ENCODE data around the gene RXRB. TPM values are rescaled to one million over a fixed set of nuclear protein-coding genes. Genes with fewer than 3 reads are reported as not detected.

The RXRB gene
- total RNA-seq, 1 donor from 2014 or later, result 18.7 TPM

DNA sequence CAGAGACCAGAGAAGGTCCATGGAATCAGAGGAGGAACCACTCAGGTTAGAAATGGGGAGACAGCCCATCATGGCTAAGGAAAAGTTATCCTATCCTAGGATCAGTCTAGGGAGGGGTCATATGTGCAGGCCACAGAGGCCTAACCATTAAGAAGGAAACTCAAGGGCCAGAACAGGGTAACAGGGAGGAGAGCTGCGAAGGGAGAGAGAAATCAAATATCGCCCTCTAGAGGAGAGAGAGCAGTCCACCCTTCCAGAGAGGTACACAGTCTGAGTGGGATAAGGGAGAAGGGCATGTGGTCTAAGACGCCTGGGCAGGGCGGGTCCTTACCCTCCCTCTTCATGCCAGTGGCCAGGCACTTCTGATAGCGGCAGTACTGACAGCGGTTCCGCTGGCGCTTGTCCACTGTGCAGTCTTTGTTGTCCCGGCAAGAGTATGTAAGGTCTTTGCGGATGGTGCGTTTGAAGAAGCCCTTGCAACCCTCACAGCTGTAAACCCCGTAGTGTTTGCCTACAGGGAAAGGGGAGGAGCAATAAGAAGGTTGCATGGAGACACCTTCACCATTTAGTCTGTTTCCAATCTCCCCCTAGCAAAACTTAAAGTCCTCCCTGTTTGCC lies 2.9 kb downstream of the RXRB start:
- DNase-seq (ENCODE audit: low read depth in 2 of 2), result peak in 1 of 2 donors; percentile 69

- no peak for DNase-seq (ENCODE audit: low read depth in 2 of 2)
Observed at GRCh38 chr6:33195304-33196165, 4.9 kb downstream of the RXRB start.

DNA sequence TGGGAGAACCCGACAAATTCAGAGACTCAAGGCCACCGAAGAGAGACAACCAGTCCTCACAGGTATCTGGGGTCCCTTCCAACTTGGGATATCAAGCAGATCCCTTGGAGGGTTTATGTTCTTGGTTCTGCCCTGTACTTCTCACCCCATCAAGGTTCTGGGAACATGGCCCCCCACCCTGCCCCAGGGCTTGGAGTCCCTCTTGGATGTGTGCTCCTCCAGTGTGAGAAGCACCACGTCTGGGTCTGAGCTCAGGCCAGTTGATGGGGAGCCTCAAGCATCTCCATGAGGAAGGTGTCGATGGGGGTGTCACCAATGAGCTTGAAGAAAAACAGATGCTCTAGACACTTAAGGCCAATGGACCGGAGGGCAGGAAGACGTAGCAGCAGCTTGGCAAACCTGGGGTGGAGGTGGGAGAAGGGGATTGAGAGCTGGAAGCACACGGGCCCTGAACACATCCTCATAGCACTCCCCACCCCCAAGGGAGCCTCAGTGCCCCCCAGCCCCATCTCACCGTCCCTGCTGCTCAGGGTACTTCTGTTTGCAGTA lies 6.0 kb downstream of the RXRB start:
- no peak for DNase-seq (ENCODE audit: low read depth in 2 of 2)

- DNase-seq (ENCODE audit: low read depth in 2 of 2), result no peak
Observed at GRCh38 chr6:33193619-33194018, 6.8 kb downstream of the RXRB start.

DNA sequence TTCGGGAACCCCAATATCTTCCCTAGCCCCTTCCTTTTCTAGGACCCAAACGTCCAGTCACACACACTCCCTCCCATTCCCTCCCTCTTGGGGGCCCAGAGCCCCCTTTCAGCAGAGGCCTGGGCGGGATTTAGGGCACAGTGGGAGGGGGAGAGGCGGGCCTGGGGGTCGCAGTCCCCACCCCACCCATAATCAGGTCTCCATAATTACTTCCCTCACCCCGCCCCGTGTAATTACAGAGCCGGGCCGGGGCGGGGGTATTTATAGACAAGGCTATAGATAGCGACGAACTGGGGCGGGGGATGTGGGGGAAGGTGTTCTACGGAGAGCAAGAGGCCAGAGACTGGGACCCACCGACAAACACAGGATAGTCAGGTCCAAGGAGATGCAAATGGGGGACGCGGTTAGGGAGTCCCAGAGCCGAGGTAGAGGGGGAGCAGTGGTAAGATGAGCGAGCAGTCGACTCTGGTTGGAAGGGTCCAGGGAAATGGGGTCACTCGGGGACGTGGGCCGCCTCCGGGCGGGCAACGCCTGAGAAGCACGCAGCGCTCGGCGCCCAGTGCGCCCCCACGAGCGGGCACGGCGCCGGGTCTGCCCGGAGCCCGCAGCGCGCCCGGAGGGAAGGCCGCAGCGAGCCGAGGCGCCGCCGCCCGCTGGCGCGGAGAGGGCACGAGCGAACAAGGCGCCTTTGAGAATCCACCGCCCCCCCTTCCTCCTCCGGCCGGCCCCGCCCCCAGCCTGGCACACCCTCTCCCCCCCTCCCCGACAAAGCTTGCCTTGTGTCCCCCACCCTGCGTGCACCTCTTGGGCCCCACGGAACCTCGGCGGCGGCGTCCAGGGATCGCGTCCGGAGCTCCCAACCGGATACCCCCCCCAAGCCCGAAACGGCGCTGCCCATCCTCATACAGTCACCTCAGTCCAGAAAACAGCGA lies 7.5 kb downstream of the RXRB start:
- DNase-seq (ENCODE audit: low read depth in 2 of 2), result peak in 1 of 2 donors; percentile 19

DNA sequence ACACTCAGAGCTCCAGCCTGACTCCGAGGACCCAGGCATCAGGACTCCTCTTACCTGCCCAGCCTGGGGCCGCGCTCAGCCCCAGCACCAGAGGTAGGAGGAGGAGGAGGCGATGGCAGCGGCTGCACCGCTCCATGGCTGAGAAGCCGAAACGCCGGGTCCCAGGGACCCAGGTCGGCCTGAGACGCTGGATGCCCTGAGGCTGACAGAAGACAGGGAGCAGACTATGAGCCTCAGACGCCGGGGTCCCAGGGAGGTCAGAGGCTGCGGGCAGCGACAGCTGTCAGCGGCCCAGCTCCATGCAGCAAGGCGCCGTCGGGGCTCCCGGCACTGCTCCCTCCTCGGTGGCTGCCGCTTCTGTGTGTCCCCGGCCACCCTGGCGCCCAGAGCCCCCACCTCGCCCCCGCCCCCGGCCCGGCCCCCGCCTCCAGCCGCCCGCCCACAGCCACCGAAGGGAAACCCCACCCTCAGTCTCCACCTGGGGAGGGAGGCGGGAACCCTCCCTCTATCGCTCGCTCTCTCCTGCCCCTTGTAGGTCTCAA lies 8.3 kb downstream of the RXRB start, which contains the start of gene COL11A2:
COL11A2 (minus strand) TSS at position 363 of the 542 bp plus-strand sequence; CDS start at position 136, 227 bp downstream.
- DNase-seq (ENCODE audit: low read depth in 2 of 2), result no peak

DNA sequence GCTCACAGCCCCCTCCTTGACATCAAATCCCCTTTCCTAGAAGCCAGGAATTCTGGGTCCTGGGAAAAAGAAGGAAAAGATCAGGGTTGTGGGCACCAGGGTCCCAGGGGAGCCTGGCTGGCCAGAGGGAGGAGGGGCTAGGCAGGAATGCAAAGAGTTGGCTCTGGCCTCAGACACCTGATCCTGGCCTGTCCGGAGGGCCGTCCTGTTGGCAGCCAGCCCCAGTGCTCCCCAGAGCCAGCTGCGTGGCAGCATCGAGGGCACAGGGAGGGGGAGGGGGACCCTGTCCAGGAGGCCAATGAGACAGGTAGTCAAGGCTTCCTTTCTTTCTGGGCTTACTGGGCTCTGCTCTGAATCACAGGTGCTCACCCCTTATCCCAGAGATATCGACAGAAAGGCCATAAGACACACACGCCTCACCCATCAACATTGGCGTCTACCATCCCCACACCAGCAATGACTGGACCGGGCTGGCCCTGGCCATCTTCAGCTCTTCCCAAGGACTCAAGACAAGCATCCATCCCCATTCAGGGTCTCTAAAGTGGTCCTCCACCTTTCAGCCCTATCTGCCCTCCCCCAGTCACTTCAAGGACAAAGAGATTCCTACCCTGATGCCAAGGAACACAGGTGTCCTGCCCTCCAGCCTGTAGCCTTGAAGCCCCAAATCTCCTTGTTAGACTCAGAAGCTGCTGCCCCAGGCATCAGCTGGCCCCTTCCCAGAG lies 8.9 kb downstream of the RXRB start:
- peak in 1 of 2 donors; percentile 18 for DNase-seq (ENCODE audit: low read depth in 2 of 2)

DNA sequence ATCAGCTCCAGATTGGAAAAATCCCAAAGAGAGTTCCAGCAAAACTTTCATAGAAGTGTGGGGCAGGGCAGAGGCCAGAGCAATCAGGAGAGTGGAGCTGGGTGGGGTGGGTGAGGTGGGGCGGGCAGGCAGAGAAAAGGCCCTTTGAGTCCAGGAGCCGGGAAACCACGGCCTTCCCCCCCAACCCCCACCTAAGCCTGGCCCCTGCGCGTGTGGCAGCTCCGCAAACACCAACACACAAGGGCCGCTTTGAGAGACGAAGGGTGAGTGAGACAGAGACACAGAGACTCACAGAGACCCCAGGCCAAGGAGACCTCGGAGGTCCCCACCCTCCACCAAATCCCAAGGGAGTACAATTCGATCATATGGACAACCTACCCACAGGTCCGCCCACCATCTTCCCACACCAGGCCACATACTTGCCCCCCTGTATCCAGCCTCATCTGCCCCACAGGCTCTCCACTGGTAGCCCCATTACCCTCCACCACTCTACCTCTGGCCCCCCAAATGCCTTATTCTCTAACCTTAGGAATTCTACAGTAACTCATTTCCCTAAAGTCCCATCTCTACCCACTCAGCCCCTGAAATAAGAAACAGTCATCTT lies 9.9 kb downstream of the RXRB start:
- DNase-seq (ENCODE audit: low read depth in 2 of 2), result no peak

DNA sequence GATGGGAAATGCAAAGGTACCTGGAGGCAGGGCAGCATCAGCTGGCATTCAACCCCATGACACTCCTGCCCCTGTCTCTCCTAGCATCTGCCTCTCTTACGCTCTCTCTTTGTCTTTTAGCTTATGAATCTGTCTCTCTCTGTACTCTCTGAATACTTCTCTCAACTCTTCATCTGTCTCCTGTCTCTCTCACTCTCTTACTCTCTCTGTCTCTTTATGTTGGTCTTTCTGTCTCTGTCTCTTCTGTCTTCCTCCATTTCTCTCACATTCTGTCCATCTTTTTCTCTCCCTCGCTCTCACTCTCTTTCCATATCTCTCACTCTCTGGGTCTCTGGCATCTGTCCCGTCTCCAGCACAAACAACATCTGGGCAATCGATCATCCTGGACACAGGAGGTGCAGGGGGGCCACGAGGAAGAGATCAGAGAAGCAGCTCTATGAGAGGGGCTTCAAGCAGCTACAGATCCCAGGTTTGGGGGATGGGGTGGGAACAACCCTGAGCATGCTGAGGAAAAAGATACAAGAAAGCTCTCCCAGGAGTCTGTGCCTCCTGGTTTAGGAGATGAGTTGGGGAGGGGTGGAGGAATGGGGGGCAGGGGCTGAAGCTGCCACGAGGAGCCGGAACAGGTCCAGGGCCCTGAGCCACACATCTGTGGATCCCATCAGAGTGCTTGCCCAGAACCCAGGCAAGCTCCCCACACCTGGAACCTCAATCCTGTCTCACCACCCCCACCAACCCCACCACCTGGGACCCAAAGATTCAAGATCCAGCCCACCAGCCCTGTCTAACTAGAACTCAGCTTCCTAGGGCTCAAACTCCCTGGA lies 10.6 kb downstream of the RXRB start:
- DNase-seq (ENCODE audit: low read depth in 2 of 2), result no peak

- DNase-seq (ENCODE audit: low read depth in 2 of 2), result no peak
Observed at GRCh38 chr6:33189164-33189563, 11.3 kb downstream of the RXRB start.

DNA sequence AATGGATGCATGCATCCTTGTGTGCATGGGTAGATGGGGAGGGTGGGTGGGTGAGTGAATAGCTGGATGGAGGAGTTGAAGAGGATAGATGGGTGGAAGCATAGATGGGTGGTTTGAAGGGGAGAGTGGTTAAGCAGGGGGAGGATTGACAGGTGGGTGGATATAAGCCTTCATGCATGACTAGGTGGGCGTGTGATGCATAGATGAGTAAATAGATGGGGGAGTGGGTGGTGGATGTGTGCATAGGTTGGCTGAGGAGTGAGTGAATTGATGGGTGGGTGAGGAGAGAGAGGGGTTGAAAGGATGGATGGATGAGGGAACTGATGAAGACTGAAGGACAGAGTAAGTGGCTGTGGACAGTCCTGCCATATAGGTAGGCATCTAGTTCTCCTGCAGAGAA lies 12.7 kb downstream of the RXRB start:
- no peak for DNase-seq (ENCODE audit: low read depth in 2 of 2)

- no peak for DNase-seq (ENCODE audit: low read depth in 2 of 2)
Observed at GRCh38 chr6:33185654-33186187, 14.7 kb downstream of the RXRB start.

GRCh38 chr6:33185190-33185589 lies 15.3 kb downstream of the RXRB start:
- DNase-seq (ENCODE audit: low read depth in 2 of 2), result no peak

DNA sequence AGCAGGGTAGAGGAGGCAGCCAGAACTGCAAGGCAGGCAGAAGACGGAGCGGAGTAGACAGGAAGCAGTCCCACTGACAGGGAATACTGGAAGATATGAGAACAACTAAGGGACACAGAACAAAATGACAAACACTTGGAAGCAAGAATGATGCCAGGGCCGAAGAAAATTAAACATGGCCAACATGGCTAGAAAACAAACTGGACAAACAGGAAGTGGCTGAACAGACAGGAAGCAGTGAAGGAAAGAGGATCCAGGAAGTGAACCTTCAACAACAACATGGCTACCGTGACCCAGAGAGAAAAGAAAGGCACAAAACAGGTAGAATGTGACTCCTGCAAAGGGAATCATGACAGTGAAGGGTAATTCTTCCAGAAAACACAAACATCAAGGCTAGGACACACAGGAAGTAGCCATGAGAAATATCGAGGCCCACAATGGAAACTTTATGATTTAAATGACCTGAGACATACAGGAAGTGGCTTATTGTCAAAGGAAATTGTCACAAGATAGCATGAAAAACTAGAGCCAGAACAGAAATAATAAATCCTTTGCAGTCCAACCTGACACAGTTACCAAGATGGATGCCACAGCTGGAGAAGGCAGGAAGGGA lies 17.3 kb downstream of the RXRB start:
- DNase-seq (ENCODE audit: low read depth in 2 of 2), result peak in 1 of 2 donors; percentile 26

DNA sequence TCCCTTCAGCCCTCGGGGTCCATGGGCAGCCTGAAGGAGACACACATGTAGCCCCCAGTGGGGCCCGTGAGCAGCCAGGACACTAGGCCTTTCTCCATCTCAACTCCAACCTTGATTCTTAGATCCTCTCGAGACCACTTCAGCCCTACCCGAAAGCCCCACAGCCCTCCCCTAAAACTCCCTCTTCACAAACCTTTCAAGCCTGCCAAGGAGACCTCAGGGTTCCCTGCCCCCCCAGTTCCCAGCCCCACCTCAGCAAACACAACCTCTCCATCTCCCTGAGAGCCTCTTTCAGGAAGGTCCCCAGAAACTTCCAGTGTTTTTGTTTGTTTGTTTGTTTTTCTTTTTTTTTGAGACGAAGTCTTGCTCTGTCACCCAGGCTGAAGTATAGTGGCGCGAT lies 19.3 kb downstream of the RXRB start:
- no peak for DNase-seq (ENCODE audit: low read depth in 2 of 2)

- DNase-seq (ENCODE audit: low read depth in 2 of 2), result no peak
Observed at GRCh38 chr6:33178755-33179475, 21.6 kb downstream of the RXRB start.

DNA sequence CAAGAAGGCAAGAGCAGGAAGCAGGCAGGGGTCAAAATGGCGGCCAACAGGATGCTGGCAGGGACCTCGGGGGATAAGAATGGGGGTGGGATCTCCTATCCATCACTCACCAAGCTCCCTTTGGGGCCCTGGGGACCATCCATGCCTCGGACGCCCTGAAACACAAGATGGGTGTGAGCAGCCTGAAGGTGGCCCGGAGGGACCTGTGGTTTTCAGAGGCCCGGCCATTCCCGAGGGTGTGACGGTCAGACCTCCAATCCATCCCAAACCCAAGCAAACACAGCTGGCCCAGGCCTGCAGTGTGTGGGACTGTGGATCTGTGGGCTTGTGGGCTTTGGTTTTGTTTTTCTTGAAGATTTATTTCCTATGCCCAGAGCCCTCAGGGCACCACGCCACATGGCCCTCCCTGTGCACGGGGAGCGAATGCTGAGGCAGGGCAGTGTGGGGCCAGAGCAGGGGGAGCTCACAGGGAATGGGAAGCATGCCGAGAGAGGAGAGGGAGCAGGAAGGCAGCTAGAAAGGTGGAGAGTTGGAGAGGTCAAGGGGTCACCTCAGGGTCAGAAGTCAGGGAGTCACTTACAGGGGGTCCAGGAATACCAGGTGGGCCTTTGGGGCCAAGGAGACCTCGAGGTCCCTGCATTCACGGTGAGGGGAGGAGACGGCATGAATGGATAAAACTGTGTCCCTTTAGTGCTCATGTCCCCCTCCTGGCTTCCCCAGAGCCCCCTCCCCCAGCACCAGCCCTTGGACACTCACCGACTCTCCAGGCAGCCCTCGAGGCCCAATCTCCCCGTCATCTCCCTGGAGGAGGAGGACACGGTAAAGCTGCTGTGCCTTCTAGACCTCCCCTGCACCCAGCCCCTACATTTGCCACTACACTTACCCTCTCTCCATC lies 22.7 kb downstream of the RXRB start:
- DNase-seq (ENCODE audit: low read depth in 2 of 2), result no peak
